ENCODE data around the gene WASHC4.
A peak's percentile ranks its signal among the peaks of the same experiment; 100 is the strongest.

The WASHC4 gene

DNA sequence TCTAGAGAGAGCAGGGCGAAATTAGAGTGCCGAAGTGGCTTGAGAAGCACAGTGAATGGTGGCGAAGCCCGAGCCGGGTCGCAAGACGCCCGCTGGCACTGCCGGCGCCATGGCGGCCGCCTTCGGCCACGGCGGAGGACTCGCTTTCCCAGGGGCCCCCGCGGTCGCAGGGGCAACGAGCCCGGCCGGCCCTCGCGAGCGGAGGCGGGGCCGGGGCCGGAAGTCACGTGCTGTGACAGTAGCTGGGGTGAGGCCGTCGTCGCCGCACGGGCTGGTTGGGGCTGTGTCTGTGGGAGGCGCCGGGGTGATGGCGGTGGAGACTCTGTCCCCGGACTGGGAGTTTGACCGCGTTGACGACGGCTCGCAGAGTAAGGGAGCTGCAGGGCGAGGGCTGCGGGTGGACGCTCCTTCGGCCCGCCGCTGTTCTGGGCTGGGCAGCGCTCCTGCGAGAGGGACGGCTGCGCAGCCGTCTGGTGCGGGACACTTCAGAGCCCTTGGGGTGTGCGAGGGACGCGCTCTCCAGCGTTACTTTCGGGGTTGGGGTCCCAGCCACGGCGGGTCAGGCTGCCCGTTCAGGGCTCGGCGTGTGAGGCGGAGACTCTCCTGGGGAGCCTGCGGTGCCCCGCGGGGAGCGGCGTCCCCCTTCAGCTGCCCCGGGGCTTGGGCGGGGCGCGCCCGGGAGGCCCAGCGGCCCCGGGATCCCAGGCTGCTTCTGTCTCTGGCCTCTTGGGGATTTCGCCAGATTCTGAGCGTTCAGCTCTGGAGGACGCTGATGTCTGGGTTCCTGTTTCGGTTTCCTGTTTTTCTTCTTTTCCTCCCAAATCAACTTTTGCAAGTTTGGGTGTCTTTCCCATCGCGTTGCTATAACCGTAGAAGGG lies at the start of gene WASHC4:
WASHC4 (plus strand) TSS at position 238 of the 878 bp plus-strand sequence; CDS start at position 308, 70 bp downstream.
- peaks cover 14% of the 10 kb centered on the region for H3K36me3 ChIP-seq
- peaks cover 45% of the 10 kb centered on the region in 2 experiments for H3K4me1 ChIP-seq (ENCODE audit: control insufficient read depth in 1 of 2, insufficient read depth in 1 of 2, low read depth in 1 of 2, low read length in 1 of 2)
- H3K9me3 ChIP-seq: no peaks in the 10 kb centered on the region
- H3K4me3 ChIP-seq (ENCODE audit: low read depth in 1 of 2, low read length in 1 of 2): peak within 1 kb of the TSS; percentile 93 to 94
- peaks cover 37% of the 10 kb centered on the region for H3K27me3 ChIP-seq
- peak; percentile 35 for TF ChIP-seq CTCF (IDR thresholded peaks at IDR 0.05)
- peak within 1 kb of the TSS; percentile 99 for H3K27ac ChIP-seq

- Histone ChIP-seq H3K36me3 (no peaks in the 10 kb centered on the region), H3K4me3 (ENCODE audit: low read depth in 1 of 2, low read length in 1 of 2) (no peak overlapping the region), H3K4me1 (ENCODE audit: control insufficient read depth in 1 of 2, insufficient read depth in 1 of 2, low read depth in 1 of 2, low read length in 1 of 2) (no peaks in the 10 kb centered on the region), H3K27me3 (no peaks in the 10 kb centered on the region), H3K27ac (no peak overlapping the region), H3K9me3 (no peaks in the 10 kb centered on the region)
- no peak for TF ChIP-seq CTCF (IDR thresholded peaks at IDR 0.05)
These were observed 46.7 kb upstream of the WASHC4 start for GRCh38 chr12:105060715-105061378.

GRCh38 chr12:105064564-105065178 lies 42.9 kb upstream of the WASHC4 start:
- no peak for TF ChIP-seq CTCF (IDR thresholded peaks at IDR 0.05)
- H3K27ac ChIP-seq: no peak overlapping the region
- no peaks in the 10 kb centered on the region for H3K9me3 ChIP-seq
- H3K27me3 ChIP-seq: no peaks in the 10 kb centered on the region
- H3K36me3 ChIP-seq: no peaks in the 10 kb centered on the region
- no peak overlapping the region for H3K4me3 ChIP-seq (ENCODE audit: low read depth in 1 of 2, low read length in 1 of 2)
- no peaks in the 10 kb centered on the region for H3K4me1 ChIP-seq (ENCODE audit: control insufficient read depth in 1 of 2, insufficient read depth in 1 of 2, low read depth in 1 of 2, low read length in 1 of 2)

DNA sequence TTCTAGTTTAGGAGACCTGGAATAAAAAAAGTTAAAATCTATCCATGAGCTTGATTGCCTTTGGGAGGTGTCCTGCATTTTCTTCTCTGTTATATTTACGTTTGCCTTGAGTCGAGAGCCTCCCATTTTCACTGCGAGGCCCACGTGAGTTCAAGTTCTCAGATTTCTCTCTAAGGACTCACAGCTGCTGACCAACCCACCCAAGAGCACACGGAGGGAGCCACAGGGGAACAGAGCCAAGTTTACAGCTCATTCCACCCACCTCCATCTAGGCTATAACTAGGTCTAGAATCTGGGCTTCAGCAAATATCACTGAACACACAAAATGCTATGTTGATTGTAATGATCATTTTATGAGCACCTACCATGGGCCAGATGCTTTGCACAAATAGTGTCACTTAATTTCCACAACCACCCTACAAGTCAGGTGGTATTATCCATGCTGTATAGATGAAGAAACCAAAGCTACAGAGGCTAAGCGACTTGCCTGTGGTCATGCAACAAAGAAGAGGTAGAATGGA lies 40.0 kb upstream of the WASHC4 start:
- Histone ChIP-seq H3K4me1 (ENCODE audit: control insufficient read depth in 1 of 2, insufficient read depth in 1 of 2, low read depth in 1 of 2, low read length in 1 of 2) (no peaks in the 10 kb centered on the region), H3K27me3 (no peaks in the 10 kb centered on the region), H3K36me3 (no peaks in the 10 kb centered on the region), H3K27ac (no peak overlapping the region), H3K4me3 (ENCODE audit: low read depth in 1 of 2, low read length in 1 of 2) (no peak overlapping the region), H3K9me3 (no peaks in the 10 kb centered on the region)
- TF ChIP-seq CTCF (IDR thresholded peaks at IDR 0.05): no peak

DNA sequence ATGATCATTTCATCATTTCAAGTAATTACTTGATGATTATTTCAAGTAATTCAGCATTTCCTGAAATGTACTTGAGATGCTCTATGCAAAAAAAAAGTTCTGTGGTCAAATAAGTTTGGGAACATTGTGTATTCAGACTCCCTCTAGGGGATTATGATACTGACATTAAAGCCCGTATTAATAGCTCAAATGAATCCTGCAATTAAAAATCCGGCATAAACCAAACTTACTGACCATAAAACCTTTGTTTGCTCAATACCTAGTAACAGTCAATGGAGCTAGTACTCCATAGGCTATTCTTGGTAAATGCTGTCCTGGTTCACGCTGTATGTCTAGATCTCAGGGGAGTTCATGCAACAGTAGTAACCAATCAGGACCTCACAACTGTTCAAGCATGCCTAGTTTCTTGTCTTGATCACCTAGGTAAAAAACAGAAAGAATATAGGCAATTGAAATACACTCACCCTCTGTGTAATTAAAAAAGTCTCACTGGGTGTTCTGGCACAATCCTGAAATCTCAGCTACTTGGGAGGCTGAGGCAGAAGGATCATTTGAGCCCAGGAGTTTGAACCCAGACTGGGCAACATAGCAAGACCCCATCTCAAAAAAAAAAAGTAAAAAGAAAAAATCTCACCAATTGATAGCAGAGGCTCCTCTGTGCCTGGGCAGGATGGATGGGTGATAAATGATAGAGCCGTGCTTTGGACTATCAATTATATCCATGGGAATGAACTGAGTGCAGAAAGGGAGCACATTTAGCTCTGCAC lies 37.4 kb upstream of the WASHC4 start:
- Histone ChIP-seq H3K27me3 (no peaks in the 10 kb centered on the region), H3K9me3 (no peaks in the 10 kb centered on the region), H3K4me3 (ENCODE audit: low read depth in 1 of 2, low read length in 1 of 2) (no peak overlapping the region), H3K36me3 (no peaks in the 10 kb centered on the region), H3K27ac (no peak overlapping the region), H3K4me1 (ENCODE audit: control insufficient read depth in 1 of 2, insufficient read depth in 1 of 2, low read depth in 1 of 2, low read length in 1 of 2) (no peaks in the 10 kb centered on the region)
- TF ChIP-seq CTCF (IDR thresholded peaks at IDR 0.05): no peak

All from neutrophil (primary cell).